Ovary (tissue), 3 donors: ENCODE data around the gene ZNF480.

Experiments used
- EP300 ChIP-seq: sonication (generic); formaldehyde crosslinking; IDR thresholded peaks from one replicate; pipeline ENCODE4 v1.6.1; 2017; ENCODE audit warnings: antibody characterized with exemption
- POLR2A ChIP-seq: fragments of 450-650 bp; IDR thresholded peaks from one replicate; pipeline ENCODE4 v1.6.1; 2017; ENCODE audit warnings: antibody characterized with exemption, mild to moderate bottlenecking, moderate library complexity
- TF ChIP-seq, protein P1 (sequence below), 3 donors: fragments of 450-650 bp in 2 of 3; fragments of 200-600 bp in 1 of 3; IDR thresholded peaks; one replicate each; pipeline versions ENCODE4 v1.5.1 to v1.8.0; 2016 to 2022; ENCODE audit warnings: antibody characterized with exemption in 3 of 3, mild to moderate bottlenecking in 1 of 3
- donor health status: DM: no; HTN: no; CAD: no.

DNA sequence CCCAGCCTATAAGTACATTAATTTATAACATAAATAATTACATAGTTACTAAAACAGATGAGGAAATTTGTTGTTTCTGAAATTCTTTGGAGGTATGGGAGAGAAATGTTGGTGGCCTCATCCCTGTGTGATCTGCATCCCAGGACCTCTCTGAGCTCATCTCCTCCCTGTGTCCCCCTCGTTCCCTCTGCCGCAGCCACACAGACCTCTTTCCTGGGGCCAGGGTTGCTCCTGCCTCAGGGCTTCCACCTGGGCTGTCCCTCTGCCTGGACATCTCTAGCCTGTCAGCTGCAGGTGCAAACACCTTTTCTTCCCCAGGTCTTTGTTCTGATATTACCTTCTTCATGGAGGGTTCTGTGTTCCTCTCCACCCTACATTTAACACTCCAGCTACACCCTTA is 23.7 kb upstream of the ZNF480 start:
- TF ChIP-seq POLR2A = no peak
- TF ChIP-seq, protein P1, sequence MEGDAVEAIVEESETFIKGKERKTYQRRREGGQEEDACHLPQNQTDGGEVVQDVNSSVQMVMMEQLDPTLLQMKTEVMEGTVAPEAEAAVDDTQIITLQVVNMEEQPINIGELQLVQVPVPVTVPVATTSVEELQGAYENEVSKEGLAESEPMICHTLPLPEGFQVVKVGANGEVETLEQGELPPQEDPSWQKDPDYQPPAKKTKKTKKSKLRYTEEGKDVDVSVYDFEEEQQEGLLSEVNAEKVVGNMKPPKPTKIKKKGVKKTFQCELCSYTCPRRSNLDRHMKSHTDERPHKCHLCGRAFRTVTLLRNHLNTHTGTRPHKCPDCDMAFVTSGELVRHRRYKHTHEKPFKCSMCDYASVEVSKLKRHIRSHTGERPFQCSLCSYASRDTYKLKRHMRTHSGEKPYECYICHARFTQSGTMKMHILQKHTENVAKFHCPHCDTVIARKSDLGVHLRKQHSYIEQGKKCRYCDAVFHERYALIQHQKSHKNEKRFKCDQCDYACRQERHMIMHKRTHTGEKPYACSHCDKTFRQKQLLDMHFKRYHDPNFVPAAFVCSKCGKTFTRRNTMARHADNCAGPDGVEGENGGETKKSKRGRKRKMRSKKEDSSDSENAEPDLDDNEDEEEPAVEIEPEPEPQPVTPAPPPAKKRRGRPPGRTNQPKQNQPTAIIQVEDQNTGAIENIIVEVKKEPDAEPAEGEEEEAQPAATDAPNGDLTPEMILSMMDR (IDR thresholded peaks at IDR 0.05) = no peak
- no peak for TF ChIP-seq EP300
